OCI-LY7 (cell line): Measurements from ENCODE around the gene AHNAK2. TPM values are rescaled to one million over a fixed set of nuclear protein-coding genes. Genes with fewer than 3 reads are reported as not detected.

ENCODE experiments used
- BruUV-seq: library from RNA; stranded (reverse); fragments of 400-500 nt; replicated peaks from 2 replicates; lab custom pipeline; 2021; lab: Mats Ljungman, UMichigan
- CTCF ChIA-PET: fragments of 300-600 bp; sonication (Branson Sonifier 250); formaldehyde crosslinking; loops from one replicate; lab custom pipeline; 2022; ENCODE audit warnings: antibody characterized with exemption; ENCODE audit not compliant: unreplicated experiment; lab: Charles Lee
- POLR2A ChIA-PET: fragments of 300-600 bp; sonication (Branson Sonifier 250); formaldehyde crosslinking; loops from one replicate; lab custom pipeline; 2022; ENCODE audit warnings: antibody characterized with exemption; lab: Charles Lee
- DNase-seq: peaks from one replicate; pipeline ENCODE4 v3.0.0-alpha.2; 2015; ENCODE audit warnings: low spot score
- H2AFZ ChIP-seq: fragments of 200-600 bp; sonication (generic), shearing (Covaris generic); 2 replicates; pipeline ENCODE4 v1.6.1; 2014; ENCODE audit warnings: mild to moderate bottlenecking, antibody characterized with exemption, low read length, moderate library complexity
- H3K27ac ChIP-seq: fragments of 200-600 bp; sonication (generic); 2 replicates; pipeline ENCODE4 v1.5.1; 2014; ENCODE audit warnings: mixed run types, low read depth, mild to moderate bottlenecking, moderate library complexity, low read length, inconsistent platforms; ENCODE audit not compliant: poor library complexity, severe bottlenecking
- H3K36me3 ChIP-seq: fragments of 200-600 bp; sonication (generic); 2 replicates; pipeline ENCODE4 v1.6.1; 2014; ENCODE audit warnings: mild to moderate bottlenecking, antibody characterized with exemption, low read length, moderate library complexity, mixed read lengths; ENCODE audit not compliant: insufficient read depth
- H3K4me1 ChIP-seq: fragments of 200-600 bp; sonication (generic); 2 replicates; pipeline ENCODE4 v1.5.1; 2014; ENCODE audit warnings: mild to moderate bottlenecking, low read length; ENCODE audit not compliant: insufficient read depth, poor library complexity, severe bottlenecking
- H3K4me2 ChIP-seq: fragments of 200-600 bp; sonication (generic); 2 replicates; pipeline ENCODE4 v1.6.1; 2014; ENCODE audit warnings: mild to moderate bottlenecking, low read length
- H3K4me3 ChIP-seq: fragments of 200-600 bp; sonication (generic); 2 replicates; pipeline ENCODE4 v1.5.1; 2014; ENCODE audit warnings: mild to moderate bottlenecking, low read depth, low read length; ENCODE audit not compliant: poor library complexity, severe bottlenecking
- H3K79me2 ChIP-seq: fragments of 200-600 bp; sonication (generic); 2 replicates; pipeline ENCODE4 v1.6.1; 2016; ENCODE audit warnings: low read depth, mild to moderate bottlenecking, low read length, moderate library complexity, mixed read lengths; ENCODE audit not compliant: insufficient read depth
- H3K9me2 ChIP-seq: fragments of 200-600 bp; sonication (generic); 2 replicates; pipeline ENCODE4 v1.6.1; 2016; ENCODE audit warnings: mild to moderate bottlenecking, low read length, mixed read lengths; ENCODE audit not compliant: insufficient read depth
- H3K9me3 ChIP-seq: fragments of 200-600 bp; sonication (generic); 2 replicates; pipeline ENCODE4 v1.6.1; 2014; ENCODE audit warnings: mild to moderate bottlenecking, mixed run types, low read length, mixed read lengths
- H4K20me1 ChIP-seq: fragments of 200-600 bp; sonication (generic); 2 replicates; pipeline ENCODE4 v1.6.1; 2014; ENCODE audit warnings: mild to moderate bottlenecking, antibody characterized with exemption, low read length, moderate library complexity, mixed read lengths; ENCODE audit not compliant: insufficient read depth
- CTCF ChIP-seq: fragments of 200-600 bp; sonication (generic); conservative IDR thresholded peaks from 2 replicates; pipeline ENCODE4 v1.5.1; 2014; ENCODE audit warnings: mild to moderate bottlenecking, antibody characterized with exemption, low read length, moderate library complexity, mixed read lengths
- EZH2phosphoT487 ChIP-seq: fragments of 200-600 bp; sonication (generic); IDR thresholded peaks from 2 replicates; pipeline ENCODE4 v1.6.1; 2018; ENCODE audit warnings: low read depth, borderline replicate concordance, mild to moderate bottlenecking, mixed run types, antibody characterized with exemption, low read length, moderate library complexity, mixed read lengths
- intact Hi-C: fragments of 100-400 bp; cut with micrococcal nuclease; formaldehyde crosslinking; loops from one replicate; pipeline ENCODE4 v1.10.0; 2022; ENCODE audit not compliant: unreplicated experiment
- total RNA-seq, 2 experiments: library from RNA; depleted of rRNA in 1 of 2; stranded (reverse); fragments of >200 nt in 1 of 2; shearing (Covaris generic) in 1 of 2; gene quantifications; 2 replicates each; pipeline ENCODE4 v1.2.3, GENCODE V29; 2014 to 2022

Gene AHNAK2
- total RNA-seq, 2 experiments from 2014 or later, result 0.61 TPM; not detected in 1

DNA sequence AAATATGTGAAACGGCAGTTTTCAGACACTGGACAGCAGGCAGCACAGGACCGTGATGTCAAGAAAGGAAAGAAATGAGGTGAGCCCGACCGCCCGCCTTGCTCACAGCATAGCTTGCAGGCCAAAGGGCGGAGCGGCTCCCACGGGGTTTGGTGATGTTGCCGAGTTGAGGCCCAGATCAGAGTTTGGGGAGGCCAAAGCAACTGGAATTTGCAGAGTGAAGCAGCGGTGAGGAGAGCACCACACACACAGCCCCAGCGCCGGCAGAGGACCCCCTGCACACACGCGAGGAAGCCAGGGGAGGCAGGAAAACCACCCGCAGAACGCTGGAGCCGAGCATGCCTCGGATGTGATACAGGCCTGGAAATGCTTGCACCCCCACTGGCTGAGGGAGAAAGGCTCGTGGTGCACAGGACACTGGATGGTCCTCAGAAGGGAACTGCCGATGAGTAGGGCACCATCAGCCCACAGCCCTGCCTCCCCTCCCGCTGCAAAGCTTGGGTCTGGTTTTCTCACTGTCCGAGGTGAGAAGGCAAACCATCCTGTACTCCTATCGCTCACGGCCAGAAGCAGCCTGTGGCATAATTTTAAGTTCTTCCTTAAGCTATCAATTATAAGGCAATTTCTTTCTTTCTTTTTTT, 79.2 kb downstream of the AHNAK2 start:
- no peak for TF ChIP-seq CTCF
- TF ChIP-seq EZH2phosphoT487, result no peak
- H4K20me1 ChIP-seq, result no peaks in the 10 kb centered on the region
- POLR2A ChIA-PET, result interaction anchor here (0.6 kb wide), 1 partner anchor 62 kb away, joined by 3 read pairs; no protein-coding TSS in a partner anchor
- H3K4me3 ChIP-seq, result no peak overlapping the region
- H3K9me3 ChIP-seq, result no peaks in the 10 kb centered on the region
- intact Hi-C loops, result no loop called here
- no peaks in the 10 kb centered on the region for H3K4me1 ChIP-seq
- no peaks in the 10 kb centered on the region for H3K9me2 ChIP-seq
- H3K36me3 ChIP-seq, result no peaks in the 10 kb centered on the region
- DNase-seq, result no peak
- H3K79me2 ChIP-seq, result no peaks in the 10 kb centered on the region
- no peak overlapping the region for H3K27ac ChIP-seq
- no TSS peak for BruUV-seq
- H3K4me2 ChIP-seq, result no peak overlapping the region
- CTCF ChIA-PET, result no interaction called here
- no peak overlapping the region for H2AFZ ChIP-seq

GRCh38 chr14:104898195-104898558, 80.0 kb downstream of the AHNAK2 start:
- BruUV-seq, result no TSS peak
- no peaks in the 10 kb centered on the region for H3K36me3 ChIP-seq
- DNase-seq, result no peak
- no peak overlapping the region for H3K27ac ChIP-seq
- no peaks in the 10 kb centered on the region for H3K4me1 ChIP-seq
- ChIA-PET CTCF (interaction anchor here (0.5 kb wide), 1 partner anchor 21 kb away, joined by 8 read pairs; no protein-coding TSS in a partner anchor), POLR2A (no interaction called here)
- TF ChIP-seq CTCF (no peak), EZH2phosphoT487 (no peak)
- H4K20me1 ChIP-seq, result no peaks in the 10 kb centered on the region
- H3K4me3 ChIP-seq, result no peak overlapping the region
- intact Hi-C loops, result no loop called here
- no peaks in the 10 kb centered on the region for H3K9me2 ChIP-seq
- no peak overlapping the region for H3K4me2 ChIP-seq
- no peaks in the 10 kb centered on the region for H3K79me2 ChIP-seq
- no peak overlapping the region for H2AFZ ChIP-seq
- no peaks in the 10 kb centered on the region for H3K9me3 ChIP-seq
